GM19467 (cell line): Measurements from ENCODE around the gene NUP93.
"Not testable (repeated sequence)": the region's sequence is repeated elsewhere in the genome, so short reads cannot be mapped to it uniquely, and the experiment has no call there.

ENCODE experiments used
- ATAC-seq: cut with Tn5 transposase; IDR thresholded peaks from one replicate; pipeline ENCODE4 v1.9.1; 2021; ENCODE audit warnings: mild to moderate bottlenecking, moderate library complexity; ENCODE audit not compliant: unreplicated experiment

NUP93 gene

GRCh38 chr16:56708525-56709442 is 21.1 kb upstream of the NUP93 start:
- ATAC-seq: no peak

DNA sequence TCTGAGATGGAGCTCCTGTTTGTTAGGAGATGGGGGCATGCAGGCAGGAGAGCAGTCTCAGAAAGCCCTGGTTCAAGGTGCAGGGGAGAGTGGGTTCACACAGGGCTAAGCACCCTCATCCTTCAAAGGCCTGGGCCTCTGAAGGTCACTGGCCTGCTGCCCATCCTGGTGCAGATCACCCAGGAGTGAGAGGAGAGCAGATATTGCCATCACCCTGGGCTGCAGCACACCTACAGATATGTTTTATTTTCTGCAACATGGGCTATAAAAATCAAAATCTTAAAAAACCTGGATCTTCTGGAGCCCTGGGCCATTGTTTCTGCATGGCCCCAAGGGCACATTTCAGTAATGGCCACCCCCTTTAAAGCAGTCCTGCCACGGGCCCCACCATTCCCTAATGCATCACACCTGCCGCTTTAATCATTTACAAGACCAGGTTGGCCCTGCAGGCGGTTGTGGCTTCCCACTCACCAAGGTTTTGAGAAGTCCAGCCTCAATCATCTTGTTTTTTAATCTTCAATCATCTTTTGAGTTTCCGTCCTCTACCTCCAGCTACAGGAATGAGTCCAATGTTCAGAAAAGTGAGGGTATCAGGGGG is 20.4 kb upstream of the NUP93 start:
- ATAC-seq: no peak

DNA sequence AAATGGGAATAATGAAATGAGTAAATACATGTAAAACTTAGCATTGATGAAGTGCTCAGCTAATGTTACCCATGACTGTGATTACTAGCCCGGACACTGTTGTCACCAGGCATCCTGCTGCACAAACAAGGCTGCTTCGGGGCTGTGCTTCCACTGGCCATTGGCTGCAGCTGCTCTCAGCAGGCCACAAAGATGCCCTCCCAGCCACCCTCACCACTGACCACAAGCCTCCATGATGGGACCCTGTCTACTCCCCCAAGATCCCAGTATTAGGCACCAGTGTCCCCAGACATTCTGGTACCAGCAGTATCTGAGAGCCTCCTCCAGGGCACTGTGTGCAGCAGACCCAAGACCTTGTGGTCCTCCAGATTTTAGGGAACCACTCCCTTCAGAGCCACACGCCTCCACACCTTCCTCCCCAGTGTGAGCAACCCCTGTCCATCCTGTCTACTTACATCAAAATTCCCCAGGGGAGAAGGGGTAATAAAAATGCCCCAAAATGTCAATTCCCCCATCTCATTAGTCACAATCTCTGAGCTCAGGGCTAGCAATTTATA is 19.7 kb upstream of the NUP93 start:
- ATAC-seq: no peak

GRCh38 chr16:56711862-56712261 is 18.1 kb upstream of the NUP93 start:
- no peak for ATAC-seq

GRCh38 chr16:56713794-56714193 is 16.1 kb upstream of the NUP93 start:
- ATAC-seq: no peak

- ATAC-seq: no peak
These were observed 14.8 kb upstream of the NUP93 start for GRCh38 chr16:56715126-56715525.

DNA sequence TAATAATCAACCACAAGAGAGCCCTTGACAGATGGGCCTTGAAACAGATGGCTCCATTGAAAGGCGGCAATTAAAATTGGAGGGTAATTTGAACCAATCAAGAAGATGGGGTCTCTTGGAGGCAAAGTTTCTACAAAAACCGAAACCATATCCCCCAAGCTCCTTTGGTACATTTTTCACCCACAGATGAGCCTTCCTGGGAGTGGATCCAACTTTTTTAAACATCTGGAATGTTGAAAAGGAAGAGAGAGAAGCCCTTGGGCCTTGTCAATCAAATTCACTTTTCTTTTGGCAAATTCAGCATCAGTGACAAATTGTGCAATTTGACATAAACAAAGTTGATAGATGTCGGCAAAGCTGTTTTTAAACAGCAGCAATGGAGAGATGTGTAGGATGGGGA is 13.2 kb upstream of the NUP93 start:
- ATAC-seq: no peak

GRCh38 chr16:56717532-56717931 is 12.4 kb upstream of the NUP93 start:
- ATAC-seq: not testable (repeated sequence)

- no peak for ATAC-seq
These were observed 7.6 kb upstream of the NUP93 start for GRCh38 chr16:56722200-56722842.

- no peak for ATAC-seq
These were observed 5.7 kb upstream of the NUP93 start for GRCh38 chr16:56724191-56724590.

DNA sequence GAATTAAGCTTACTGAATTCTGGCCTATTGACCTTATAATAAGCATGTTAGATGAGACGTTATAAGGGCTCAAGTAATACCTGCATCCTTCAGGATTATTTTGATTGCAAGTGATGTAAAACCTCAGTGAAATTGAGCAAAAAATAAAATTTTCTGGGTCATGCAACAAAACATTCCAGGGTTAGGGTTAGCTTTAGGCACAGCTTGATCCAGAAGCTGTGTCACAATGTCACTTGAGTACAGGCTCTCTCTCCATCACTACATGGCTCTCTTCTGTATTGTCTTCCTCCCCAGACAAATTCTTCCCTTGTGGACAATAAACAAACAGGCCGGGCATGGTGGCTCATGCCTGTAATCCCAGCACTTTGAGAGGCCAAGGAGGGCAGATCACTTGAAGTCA is 3.6 kb upstream of the NUP93 start:
- ATAC-seq: no peak

DNA sequence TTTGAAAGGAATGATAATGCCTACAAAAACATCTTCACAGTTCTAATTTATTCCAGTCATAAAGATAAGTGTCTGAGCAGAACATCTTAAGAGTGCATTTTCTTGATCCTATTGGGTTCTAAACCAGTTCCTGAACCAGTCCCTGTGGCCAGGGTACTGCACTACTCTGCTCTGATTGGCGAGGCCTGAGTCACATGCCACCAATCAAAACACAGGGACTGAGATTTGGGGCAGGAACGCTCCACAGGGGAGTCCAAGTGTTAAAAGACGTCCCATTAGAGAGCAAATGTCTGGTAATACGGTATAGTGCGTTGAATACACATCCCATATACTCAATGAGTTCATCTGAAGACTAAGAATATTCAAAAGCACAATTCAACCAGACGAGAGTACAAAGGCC is 3.0 kb upstream of the NUP93 start:
- ATAC-seq: no peak

DNA sequence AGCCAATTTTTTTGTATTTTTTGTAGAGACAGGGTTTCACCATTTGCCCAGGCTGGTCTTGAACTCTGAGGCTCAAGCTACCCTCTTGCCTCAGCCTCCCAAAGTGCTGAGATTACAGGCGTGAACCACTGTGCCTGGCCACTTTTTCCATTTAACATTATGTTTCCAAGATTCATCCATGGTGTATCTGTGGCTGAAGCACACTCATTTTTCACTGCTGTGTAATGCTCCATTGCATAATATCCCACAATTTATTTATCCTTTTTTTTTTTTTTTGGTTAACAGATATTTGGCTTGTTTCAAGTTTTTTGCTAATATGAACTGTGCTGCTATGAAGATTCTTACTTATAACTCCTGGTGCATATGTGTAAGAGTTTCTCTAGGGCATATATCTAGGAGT is 1.9 kb upstream of the NUP93 start:
- no peak for ATAC-seq

- no peak for ATAC-seq
These were observed 772 bp upstream of the NUP93 start for GRCh38 chr16:56728980-56729734.

- no peak for ATAC-seq
These were observed 2.4 kb downstream of the NUP93 start for GRCh38 chr16:56732366-56732765.

- ATAC-seq: no peak
These were observed 2.9 kb downstream of the NUP93 start for GRCh38 chr16:56732832-56733231.

DNA sequence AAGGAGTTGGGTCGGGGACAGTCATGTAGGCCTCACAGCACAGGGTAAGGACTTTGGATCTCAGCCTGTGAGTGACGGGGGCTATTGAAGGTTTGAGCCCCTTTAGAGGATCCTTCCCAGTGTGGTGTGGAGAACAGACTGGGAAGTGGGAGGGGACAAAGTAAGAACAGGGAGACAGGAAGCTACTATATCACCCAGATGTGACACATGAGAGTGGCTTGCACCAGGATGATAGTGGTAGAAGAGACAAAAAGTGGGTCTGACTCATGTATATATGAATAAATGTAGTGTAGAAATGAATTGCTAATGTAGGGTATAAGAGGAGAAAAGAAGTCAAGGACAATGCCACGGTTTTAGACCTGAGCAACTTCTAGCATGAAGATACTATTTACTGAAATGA is 4.5 kb downstream of the NUP93 start:
- no peak for ATAC-seq

- ATAC-seq: no peak
These were observed 6.5 kb downstream of the NUP93 start for GRCh38 chr16:56736476-56736875.

GRCh38 chr16:56737539-56737938 is 7.6 kb downstream of the NUP93 start:
- ATAC-seq: no peak

- no peak for ATAC-seq
These were observed 8.3 kb downstream of the NUP93 start for GRCh38 chr16:56738221-56738620.

- not testable (repeated sequence) for ATAC-seq
These were observed 9.4 kb downstream of the NUP93 start for GRCh38 chr16:56739378-56739777.
